Thyroid gland (tissue), 4 donors: ENCODE measurements around the gene TENM3. TPM values are rescaled to one million over a fixed set of nuclear protein-coding genes. Genes with fewer than 3 reads are reported as not detected.

Source experiments
- DNase-seq, 2 donors: peaks; one replicate each; pipeline ENCODE4 v3.0.0-alpha.2; 2019
- H3K27ac ChIP-seq, 3 donors: fragments of 200-600 bp; sonication (generic); 1 replicate in 2 of 3; 2 replicates in 1 of 3; pipeline ENCODE4 v1.5.1; 2016 to 2019; ENCODE audit warnings: mild to moderate bottlenecking in 1 of 3, moderate library complexity in 1 of 3
- H3K27me3 ChIP-seq: fragments of 200-600 bp; sonication (generic); one replicate; pipeline ENCODE4 v1.5.1; 2019
- H3K36me3 ChIP-seq, 2 donors: fragments of 200-600 bp; sonication (generic); one replicate each; pipeline ENCODE4 v1.5.1; 2016 to 2019
- H3K4me1 ChIP-seq, 2 donors: fragments of 200-600 bp; sonication (generic); one replicate each; pipeline ENCODE4 v1.5.1; 2017 to 2019
- H3K4me3 ChIP-seq, 3 donors: fragments of 200-600 bp; sonication (generic); replicated peaks in 1 of 3; 1 replicate in 2 of 3; 2 replicates in 1 of 3; pipeline ENCODE4 v1.5.1; 2016; ENCODE audit warnings: mild to moderate bottlenecking in 1 of 3
- H3K9me3 ChIP-seq: fragments of 200-600 bp; sonication (generic); one replicate; pipeline ENCODE4 v1.5.1; 2017
- CTCF ChIP-seq, 6 experiments: fragments of 200-600 bp in 3 of 6; fragments of 450-650 bp in 3 of 6; sonication (generic) in 3 of 6; IDR thresholded peaks; one replicate each; pipeline ENCODE4 v1.5.1; 2016 to 2019; ENCODE audit warnings: antibody characterized with exemption in 6 of 6, mild to moderate bottlenecking in 2 of 6, inconsistent platforms in 1 of 6, moderate library complexity in 1 of 6
- POLR2A ChIP-seq, 2 donors: fragments of 450-650 bp; IDR thresholded peaks; one replicate each; pipeline ENCODE4 v1.6.1; 2017; ENCODE audit warnings: antibody characterized with exemption in 2 of 2, mild to moderate bottlenecking in 2 of 2, moderate library complexity in 1 of 2
- WGBS, 2 donors: methylation state at CpG; one replicate each; pipeline ENCODE4 v1.1.5; 2017; 5-methylcytosine and 5-hydroxymethylcytosine counted together
- intact Hi-C: fragments of 100-400 bp; cut with DNase I; formaldehyde crosslinking; loops from one replicate; pipeline ENCODE4 v1.15.1; 2023
- total RNA-seq, 4 donors: library from RNA; depleted of rRNA; stranded (reverse); fragments of >200 nt; gene quantifications; one replicate each; pipeline ENCODE4 v1.2.3, GENCODE V29; 2016

The TENM3 gene
- total RNA-seq, 4 donors from 2014 or later, result 41.8 to 82.2 (median 68.1) TPM

GRCh38 chr4:182624281-182624680, 381.1 kb downstream of the TENM3 start:
- Histone ChIP-seq H3K27ac (peak overlapping the region; percentile 8 to 44 (median 41)), H3K9me3 (no peaks in the 10 kb centered on the region), H3K4me3 (no peak overlapping the region), H3K36me3 (no peaks in the 10 kb centered on the region), H3K4me1 (peaks cover 0 to 17% of the 10 kb centered on the region in 2 donors), H3K27me3 (no peaks in the 10 kb centered on the region)
- 48% methylated on average over 8 of the region's 8 CpGs for WGBS, 2 donors
- peak; percentile 68 to 79 for DNase-seq
- intact Hi-C loops, result no loop called here
- no peak for TF ChIP-seq POLR2A (IDR thresholded peaks at IDR 0.05)
- no peak for TF ChIP-seq CTCF (IDR thresholded peaks at IDR 0.05)

- TF ChIP-seq POLR2A (IDR thresholded peaks at IDR 0.05) (no peak), CTCF (IDR thresholded peaks at IDR 0.05) (no peak)
- Histone ChIP-seq H3K9me3 (no peaks in the 10 kb centered on the region), H3K4me1 (peaks cover 0 to 17% of the 10 kb centered on the region in 2 donors), H3K27me3 (no peaks in the 10 kb centered on the region), H3K36me3 (no peaks in the 10 kb centered on the region), H3K27ac (no peak overlapping the region), H3K4me3 (no peak overlapping the region)
- DNase-seq, result no peak
- 90 to 93% methylated on average over 16 of the region's 16 CpGs for WGBS, 2 donors
- intact Hi-C loops, result no loop called here
Observed at GRCh38 chr4:182625193-182625592, 382.0 kb downstream of the TENM3 start.

- WGBS, 2 donors, result 56 to 65% methylated on average over 6 of the region's 6 CpGs
- Histone ChIP-seq H3K27me3 (no peaks in the 10 kb centered on the region), H3K9me3 (no peaks in the 10 kb centered on the region), H3K27ac (peak overlapping the region in 2 of 3 donors; percentile 0 to 6), H3K4me3 (no peak overlapping the region), H3K4me1 (peaks cover 0 to 17% of the 10 kb centered on the region in 2 donors), H3K36me3 (no peaks in the 10 kb centered on the region)
- TF ChIP-seq CTCF (IDR thresholded peaks at IDR 0.05), result no peak
- no peak for TF ChIP-seq POLR2A (IDR thresholded peaks at IDR 0.05)
- no peak for DNase-seq
- intact Hi-C loops, result no loop called here
Observed at GRCh38 chr4:182627996-182628395, 384.8 kb downstream of the TENM3 start.

GRCh38 chr4:182628544-182628943, 385.3 kb downstream of the TENM3 start:
- Histone ChIP-seq H3K9me3 (no peaks in the 10 kb centered on the region), H3K27ac (peak overlapping the region in 2 of 3 donors; percentile 0 to 25), H3K27me3 (no peaks in the 10 kb centered on the region), H3K4me1 (peaks cover 0 to 17% of the 10 kb centered on the region in 2 donors), H3K4me3 (no peak overlapping the region), H3K36me3 (no peaks in the 10 kb centered on the region)
- intact Hi-C loops, result no loop called here
- 52 to 65% methylated on average over 6 of the region's 6 CpGs for WGBS, 2 donors
- TF ChIP-seq CTCF (IDR thresholded peaks at IDR 0.05) (no peak), POLR2A (IDR thresholded peaks at IDR 0.05) (no peak)
- DNase-seq, result peak in 1 of 2 donors; percentile 13

GRCh38 chr4:182629096-182629495, 385.9 kb downstream of the TENM3 start:
- Histone ChIP-seq H3K36me3 (no peaks in the 10 kb centered on the region), H3K4me1 (peaks cover 0 to 17% of the 10 kb centered on the region in 2 donors), H3K4me3 (no peak overlapping the region), H3K27ac (no peak overlapping the region), H3K9me3 (no peaks in the 10 kb centered on the region), H3K27me3 (no peaks in the 10 kb centered on the region)
- WGBS, 2 donors, result 61 to 73% methylated on average over 3 of the region's 3 CpGs
- DNase-seq, result no peak
- TF ChIP-seq POLR2A (IDR thresholded peaks at IDR 0.05) (no peak), CTCF (IDR thresholded peaks at IDR 0.05) (no peak)
- intact Hi-C loops, result no loop called here
